AG08395 (cell line): ENCODE measurements around the gene SMIM8.

ENCODE experiments used
- DNase-seq: peaks from one replicate; pipeline ENCODE4 v3.0.0; 2012; ENCODE audit warnings: mixed read lengths, low spot score

SMIM8 gene

GRCh38 chr6:87334683-87335082 is 12.3 kb downstream of the SMIM8 start:
- no peak for DNase-seq

GRCh38 chr6:87336367-87336766 is 14.0 kb downstream of the SMIM8 start:
- no peak for DNase-seq

- no peak for DNase-seq
Measured at GRCh38 chr6:87340230-87340629, 17.8 kb downstream of the SMIM8 start.

- DNase-seq: no peak
Measured at GRCh38 chr6:87341158-87341557, 18.8 kb downstream of the SMIM8 start.

GRCh38 chr6:87341899-87342298 is 19.5 kb downstream of the SMIM8 start:
- no peak for DNase-seq

- no peak for DNase-seq
Measured at GRCh38 chr6:87342829-87343228, 20.4 kb downstream of the SMIM8 start.

- no peak for DNase-seq
Measured at GRCh38 chr6:87344731-87345130, 22.3 kb downstream of the SMIM8 start, which contains the start of gene C6orf163. Gene C6orf163, plus strand, starts transcription at chr6:87344813. Its CDS starts 287 bp downstream, at chr6:87345100.

GRCh38 chr6:87346700-87347099 is 24.3 kb downstream of the SMIM8 start:
- DNase-seq: no peak

GRCh38 chr6:87349896-87350295 is 27.5 kb downstream of the SMIM8 start:
- DNase-seq: no peak

GRCh38 chr6:87350516-87350915 is 28.1 kb downstream of the SMIM8 start:
- no peak for DNase-seq

GRCh38 chr6:87351583-87351982 is 29.2 kb downstream of the SMIM8 start:
- no peak for DNase-seq

- no peak for DNase-seq
Measured at GRCh38 chr6:87356181-87356580, 33.8 kb downstream of the SMIM8 start.

- DNase-seq: no peak
Measured at GRCh38 chr6:87357479-87358196, 35.2 kb downstream of the SMIM8 start.

GRCh38 chr6:87364602-87365252 is 42.3 kb downstream of the SMIM8 start:
- no peak for DNase-seq

- DNase-seq: no peak
Measured at GRCh38 chr6:87366072-87366827, 43.9 kb downstream of the SMIM8 start.

- no peak for DNase-seq
Measured at GRCh38 chr6:87366899-87367298, 44.5 kb downstream of the SMIM8 start.

GRCh38 chr6:87373377-87373776 is 51.0 kb downstream of the SMIM8 start:
- no peak for DNase-seq

- DNase-seq: no peak
Measured at GRCh38 chr6:87375315-87375714, 52.9 kb downstream of the SMIM8 start.

GRCh38 chr6:87376643-87377042 is 54.3 kb downstream of the SMIM8 start:
- no peak for DNase-seq

- DNase-seq: no peak
Measured at GRCh38 chr6:87378947-87379346, 56.6 kb downstream of the SMIM8 start.

GRCh38 chr6:87382861-87383260 is 60.5 kb downstream of the SMIM8 start:
- DNase-seq: no peak

- DNase-seq: no peak
Measured at GRCh38 chr6:87384038-87384437, 61.6 kb downstream of the SMIM8 start.

- DNase-seq: no peak
Measured at GRCh38 chr6:87384449-87384848, 62.1 kb downstream of the SMIM8 start.
